Activated B cell treated with CpG ODN at 0.5 μM for 24 hours (primary cell): Measurements from ENCODE around the gene ANO3. TPM values are rescaled to one million over a fixed set of nuclear protein-coding genes. Genes with fewer than 3 reads are reported as not detected.

Experiments used
- ATAC-seq: fragments of 200-7000 bp; cut with Tn5 transposase; one replicate; pipeline ENCODE4 v1.10.0; 2021; ENCODE audit warnings: low read depth, mild to moderate bottlenecking, moderate library complexity
- CTCF ChIA-PET: fragments of 350-600 bp; sonication (Branson Sonifier 250); formaldehyde crosslinking; loops from one replicate; lab custom pipeline; 2021; ENCODE audit warnings: antibody characterized with exemption; lab: Charles Lee
- POLR2A ChIA-PET: fragments of 350-600 bp; sonication (Branson Sonifier 250); formaldehyde crosslinking; loops from one replicate; lab custom pipeline; 2021; ENCODE audit warnings: antibody characterized with exemption; lab: Charles Lee
- DNase-seq: peaks from one replicate; pipeline ENCODE4 v3.0.0; 2022
- H3K27ac Mint-ChIP-seq: one replicate; pipeline ENCODE4 v1.8.0; 2020; ENCODE audit warnings: mixed read lengths
- H3K27me3 Mint-ChIP-seq: one replicate; pipeline ENCODE4 v1.8.0; 2021; ENCODE audit warnings: mixed read lengths
- H3K36me3 Mint-ChIP-seq: one replicate; pipeline ENCODE4 v1.8.0; 2021; ENCODE audit warnings: low read depth, mixed read lengths
- H3K4me1 Mint-ChIP-seq: one replicate; pipeline ENCODE4 v1.8.0; 2021; ENCODE audit warnings: mixed read lengths
- H3K4me3 Mint-ChIP-seq: one replicate; pipeline ENCODE4 v1.8.0; 2020; ENCODE audit warnings: mild to moderate bottlenecking, mixed read lengths
- H3K9me3 Mint-ChIP-seq: one replicate; pipeline ENCODE4 v1.8.0; 2020; ENCODE audit warnings: mixed read lengths
- CTCF ChIP-seq: fragments of 200-600 bp; IDR thresholded peaks from one replicate; pipeline ENCODE4 v1.8.0; 2022; ENCODE audit warnings: antibody characterized with exemption, mild to moderate bottlenecking
- intact Hi-C: fragments of 100-400 bp; cut with micrococcal nuclease; formaldehyde crosslinking; loops from one replicate; pipeline ENCODE4 v1.15.1; 2024
- total RNA-seq: library from RNA; stranded (reverse); gene quantifications from 2 replicates; pipeline ENCODE4 v1.2.3, GENCODE V29; 2022

ANO3 gene
- total RNA-seq, 1 donor from 2014 or later, result not detected

DNA sequence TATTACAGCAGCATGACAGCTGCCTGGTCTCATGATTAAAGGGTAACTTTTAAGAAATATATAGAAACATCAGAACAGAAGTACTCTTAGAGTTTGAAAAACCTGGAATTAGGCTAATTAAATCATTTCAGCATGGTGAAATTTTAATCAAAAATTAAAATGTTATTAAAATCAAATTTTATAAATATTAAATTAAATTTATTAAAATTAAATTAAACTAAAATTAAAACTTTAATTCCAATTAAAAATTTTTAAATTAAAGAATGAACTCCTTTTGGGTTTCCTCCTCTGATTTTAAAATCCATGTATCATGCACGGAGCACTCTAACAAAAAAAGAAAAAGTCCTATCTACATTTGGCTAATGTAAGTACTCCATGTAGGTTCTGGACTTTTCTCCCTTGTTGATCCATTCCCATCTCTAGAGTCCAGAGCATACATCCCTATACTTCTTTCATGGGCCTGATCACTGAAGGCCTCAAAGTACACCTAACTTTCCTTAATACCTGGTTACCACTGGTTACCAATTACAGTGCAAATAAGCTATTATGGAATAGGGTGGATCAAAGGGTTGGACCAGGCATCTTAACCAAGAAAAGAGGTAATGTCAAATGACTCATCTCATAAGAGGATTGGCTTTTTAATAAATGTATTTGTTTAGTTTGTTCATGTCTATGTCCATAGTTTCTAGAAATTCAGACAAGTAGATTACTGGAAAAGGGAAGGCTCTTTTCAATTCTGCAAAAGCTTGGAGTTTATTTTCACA lies 288.5 kb downstream of the ANO3 start:
- DNase-seq (no peak), ATAC-seq (no peak)
- Mint-ChIP-seq H3K27me3 (no peaks in the 10 kb centered on the region), H3K9me3 (no peaks in the 10 kb centered on the region), H3K4me3 (no peak overlapping the region), H3K4me1 (no peaks in the 10 kb centered on the region), H3K27ac (no peak overlapping the region), H3K36me3 (no peaks in the 10 kb centered on the region)
- ChIA-PET POLR2A (no interaction called here), CTCF (no interaction called here)
- intact Hi-C loops, result no loop called here
- TF ChIP-seq CTCF, result no peak

GRCh38 chr11:26621132-26621531 lies 289.2 kb downstream of the ANO3 start:
- H3K4me3 Mint-ChIP-seq, result no peak overlapping the region
- intact Hi-C loops, result no loop called here
- ChIA-PET POLR2A (no interaction called here), CTCF (no interaction called here)
- ATAC-seq, result no peak
- H3K36me3 Mint-ChIP-seq, result no peaks in the 10 kb centered on the region
- no peaks in the 10 kb centered on the region for H3K9me3 Mint-ChIP-seq
- H3K27me3 Mint-ChIP-seq, result no peaks in the 10 kb centered on the region
- DNase-seq, result no peak
- TF ChIP-seq CTCF, result no peak
- no peaks in the 10 kb centered on the region for H3K4me1 Mint-ChIP-seq
- H3K27ac Mint-ChIP-seq, result no peak overlapping the region

GRCh38 chr11:26622181-26622580 lies 290.3 kb downstream of the ANO3 start:
- no peak overlapping the region for H3K4me3 Mint-ChIP-seq
- H3K9me3 Mint-ChIP-seq, result no peaks in the 10 kb centered on the region
- intact Hi-C loops, result no loop called here
- no peaks in the 10 kb centered on the region for H3K27me3 Mint-ChIP-seq
- ATAC-seq, result no peak
- ChIA-PET POLR2A (no interaction called here), CTCF (no interaction called here)
- no peaks in the 10 kb centered on the region for H3K4me1 Mint-ChIP-seq
- no peaks in the 10 kb centered on the region for H3K36me3 Mint-ChIP-seq
- H3K27ac Mint-ChIP-seq, result no peak overlapping the region
- DNase-seq, result no peak
- no peak for TF ChIP-seq CTCF

DNA sequence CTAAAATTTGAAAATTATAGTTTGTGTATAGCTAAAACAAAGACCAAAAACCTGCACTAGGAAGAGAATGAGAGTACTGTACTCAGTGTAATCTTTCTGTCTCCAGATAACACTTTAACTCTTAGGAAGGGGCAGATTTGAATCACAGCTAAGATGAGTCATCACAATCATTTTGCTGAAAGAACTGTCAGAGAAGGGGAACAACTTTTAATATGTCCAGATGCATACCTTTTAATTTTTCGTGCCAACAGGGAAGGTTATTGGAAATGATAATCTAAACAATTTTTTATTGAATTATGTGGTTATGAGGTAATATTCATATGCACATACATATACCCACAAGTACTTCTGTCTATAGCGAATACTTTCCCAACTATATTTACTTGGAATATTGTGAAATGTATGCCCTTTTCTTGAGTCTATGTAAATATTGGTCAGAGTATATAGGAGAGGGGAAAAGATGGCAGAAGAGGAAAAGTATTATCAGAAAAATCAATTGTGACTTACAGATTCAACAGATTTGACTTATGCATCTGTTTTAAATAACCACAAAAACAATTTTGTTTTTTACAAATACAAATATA lies 291.2 kb downstream of the ANO3 start:
- Mint-ChIP-seq H3K27ac (no peak overlapping the region), H3K4me3 (no peak overlapping the region), H3K4me1 (no peaks in the 10 kb centered on the region), H3K36me3 (no peaks in the 10 kb centered on the region), H3K9me3 (no peaks in the 10 kb centered on the region), H3K27me3 (no peaks in the 10 kb centered on the region)
- CTCF ChIA-PET, result no interaction called here
- ATAC-seq (no peak), DNase-seq (no peak)
- intact Hi-C loops, result no loop called here
- POLR2A ChIA-PET, result no interaction called here
- no peak for TF ChIP-seq CTCF

DNA sequence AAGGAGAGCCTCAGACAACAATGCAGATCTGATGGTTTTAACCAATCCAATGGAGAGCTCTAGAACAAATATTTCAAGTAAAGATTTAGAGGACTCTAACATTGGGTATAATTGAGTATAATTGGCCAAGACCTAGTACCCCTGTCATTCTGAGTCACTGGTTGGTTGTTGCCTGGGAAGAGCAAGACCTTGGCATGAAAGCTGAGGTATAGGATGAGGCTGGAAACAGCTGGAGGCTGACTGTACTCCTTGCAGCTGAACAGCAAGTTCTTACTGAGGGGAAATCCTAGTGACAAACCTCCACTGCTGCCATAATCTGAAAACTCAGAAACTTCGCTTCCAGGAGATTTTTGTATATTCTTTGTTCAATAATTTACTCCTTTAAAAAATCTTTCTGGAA lies 294.4 kb downstream of the ANO3 start:
- Mint-ChIP-seq H3K27me3 (no peaks in the 10 kb centered on the region), H3K27ac (no peak overlapping the region), H3K36me3 (no peaks in the 10 kb centered on the region), H3K4me1 (no peaks in the 10 kb centered on the region), H3K9me3 (no peaks in the 10 kb centered on the region), H3K4me3 (no peak overlapping the region)
- no peak for DNase-seq
- no peak for ATAC-seq
- TF ChIP-seq CTCF, result no peak
- ChIA-PET POLR2A (no interaction called here), CTCF (interaction anchor here (0.7 kb wide), 1 partner anchor 53 kb away, joined by 3 read pairs; no protein-coding TSS in a partner anchor)
- intact Hi-C loops, result no loop called here
